NCI-H2196 treated with DMSO at 0.1 percent for 48 hours (cell line): Measurements from ENCODE around the gene CELA2B.
"Not testable (repeated sequence)": the region's sequence is repeated elsewhere in the genome, so short reads cannot be mapped to it uniquely, and the experiment has no call there.

Source experiments
- DNase-seq: peaks from one replicate; lab custom pipeline; 2025; ENCODE audit not compliant: unreplicated experiment; lab: John Stamatoyannopoulos, UW

The CELA2B gene

DNA sequence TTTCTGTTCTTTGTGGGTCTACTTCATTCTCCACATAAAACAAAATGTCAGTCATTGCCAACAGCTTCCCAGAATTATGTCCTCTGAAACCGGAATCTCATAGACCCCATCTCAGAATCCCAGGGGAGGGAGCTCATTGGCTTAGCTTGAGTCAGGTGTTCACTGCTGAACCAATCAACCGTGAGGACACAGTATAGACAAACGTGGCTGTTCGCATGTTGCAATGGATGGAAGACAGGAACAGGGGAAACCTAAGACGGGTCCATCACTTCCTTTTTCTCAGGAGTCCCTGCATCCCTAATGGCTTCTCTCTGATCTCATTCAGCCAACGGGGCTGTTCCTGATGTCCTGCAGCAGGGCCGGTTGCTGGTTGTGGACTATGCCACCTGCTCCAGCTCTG lies 10.2 kb upstream of the CELA2B start:
- no peak for DNase-seq

DNA sequence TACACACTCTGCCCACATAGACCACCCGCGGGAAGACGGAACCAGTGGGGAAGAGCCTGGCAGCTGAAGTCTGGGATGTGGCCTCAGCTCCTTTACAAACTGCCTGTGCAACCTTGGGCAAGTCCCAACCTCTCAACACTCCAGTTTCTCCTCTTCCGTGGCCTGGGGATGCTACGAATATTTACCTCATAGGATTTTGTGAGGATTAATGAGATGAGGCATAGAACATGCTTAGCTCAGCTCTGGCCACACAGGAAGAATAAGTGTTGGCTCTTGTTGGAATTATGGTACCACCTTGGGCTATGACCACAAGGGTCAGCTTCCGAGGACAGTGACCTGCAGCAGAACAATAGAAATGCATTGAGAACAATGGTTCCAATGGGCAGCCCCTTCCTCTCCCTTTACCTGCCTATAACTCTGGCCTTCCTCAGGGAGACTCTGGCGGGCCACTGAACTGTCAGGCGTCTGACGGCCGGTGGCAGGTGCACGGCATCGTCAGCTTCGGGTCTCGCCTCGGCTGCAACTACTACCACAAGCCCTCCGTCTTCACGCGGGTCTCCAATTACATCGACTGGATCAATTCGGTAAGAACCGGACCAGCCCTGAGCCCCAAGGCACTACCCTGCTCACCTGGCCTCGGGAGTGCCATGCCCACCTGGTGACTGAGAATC lies 8.8 kb upstream of the CELA2B start:
- not testable (repeated sequence) for DNase-seq

DNA sequence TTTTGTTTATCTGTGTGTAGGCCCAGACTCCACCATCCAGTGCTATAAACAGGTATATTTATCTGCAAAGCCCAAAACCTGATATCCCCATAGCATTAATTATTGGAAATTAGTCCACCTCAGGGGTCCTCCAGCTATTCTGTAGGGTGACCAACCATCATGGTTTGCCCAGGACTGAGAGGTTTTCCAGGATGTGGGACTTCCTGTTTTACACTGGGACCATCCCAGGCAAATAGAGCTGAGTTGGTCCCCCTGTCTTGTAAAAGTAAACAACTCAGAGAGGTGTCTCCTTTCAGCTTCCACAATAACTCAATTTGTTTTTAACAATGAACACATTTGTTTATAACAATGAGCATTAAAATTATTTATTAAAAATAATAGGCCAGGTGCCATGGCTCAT lies 7.8 kb upstream of the CELA2B start:
- DNase-seq: no peak

DNA sequence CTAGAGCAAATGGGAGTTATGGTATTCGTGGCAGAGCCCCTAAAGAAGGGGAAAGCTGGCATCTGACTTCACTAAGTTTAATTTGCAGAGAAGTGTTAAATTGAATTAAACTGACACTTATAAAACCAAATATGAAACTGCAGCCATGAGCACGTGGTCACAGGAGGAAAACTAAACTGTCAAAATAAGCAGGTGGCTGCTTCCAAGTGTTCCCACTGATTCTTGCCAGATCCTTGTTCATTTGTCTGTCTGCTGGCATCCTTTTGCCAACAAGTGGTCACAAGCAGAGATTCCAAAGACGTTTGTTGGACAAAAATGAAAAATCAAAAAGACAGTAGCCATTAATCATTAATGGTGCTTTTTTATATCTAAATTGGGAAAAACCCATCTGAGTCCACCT lies 6.5 kb upstream of the CELA2B start:
- DNase-seq: no peak

DNA sequence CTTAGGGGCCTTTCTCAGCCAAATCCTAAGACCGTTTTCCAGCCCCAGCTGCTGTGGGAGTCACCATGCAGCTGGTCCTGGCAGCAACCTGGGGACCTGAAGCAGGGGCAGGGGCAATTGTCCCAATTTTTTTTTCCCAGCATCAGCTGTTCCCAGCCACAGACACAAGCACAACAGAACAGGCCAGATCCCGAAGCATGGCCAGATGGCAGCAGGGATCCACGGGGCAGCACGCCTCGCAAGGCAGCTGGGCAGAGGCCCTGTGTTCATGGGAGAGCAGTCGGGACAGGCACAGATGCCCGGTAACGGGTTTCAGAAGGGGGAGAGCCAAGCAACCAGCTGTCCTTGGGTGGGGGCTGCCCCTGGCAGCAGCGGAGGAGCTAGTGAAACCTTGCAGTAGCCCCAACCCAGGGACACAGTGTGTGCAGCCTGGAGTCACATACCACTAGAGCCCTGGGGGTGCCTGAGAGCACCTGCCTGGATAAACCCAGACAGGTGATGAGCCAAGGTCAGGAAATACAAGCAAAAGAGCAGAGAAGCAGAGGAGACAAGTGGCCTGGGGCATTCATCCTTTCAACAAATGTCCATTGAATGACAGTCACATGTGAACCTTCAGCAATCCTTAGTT lies 6.0 kb upstream of the CELA2B start:
- DNase-seq: not testable (repeated sequence)

DNA sequence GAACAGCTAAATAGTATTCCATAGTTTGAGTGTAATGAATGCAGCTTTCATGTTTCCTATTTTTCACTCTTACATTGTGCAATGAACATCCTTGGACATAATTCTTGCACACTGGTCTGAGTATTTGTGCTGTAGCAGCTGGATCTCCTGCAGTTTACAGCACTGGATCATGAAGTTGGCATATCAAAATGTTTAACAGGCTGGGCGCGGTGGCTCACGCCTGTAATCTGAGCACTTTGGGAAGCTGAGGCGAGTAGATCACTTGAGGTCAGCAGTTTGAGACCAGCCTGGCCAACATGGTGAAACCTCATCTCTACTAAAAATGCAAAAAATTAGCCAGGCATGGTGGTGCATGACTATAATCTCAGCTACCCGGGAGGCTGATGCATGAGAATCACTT lies 4.8 kb upstream of the CELA2B start:
- DNase-seq: not testable (repeated sequence)

DNA sequence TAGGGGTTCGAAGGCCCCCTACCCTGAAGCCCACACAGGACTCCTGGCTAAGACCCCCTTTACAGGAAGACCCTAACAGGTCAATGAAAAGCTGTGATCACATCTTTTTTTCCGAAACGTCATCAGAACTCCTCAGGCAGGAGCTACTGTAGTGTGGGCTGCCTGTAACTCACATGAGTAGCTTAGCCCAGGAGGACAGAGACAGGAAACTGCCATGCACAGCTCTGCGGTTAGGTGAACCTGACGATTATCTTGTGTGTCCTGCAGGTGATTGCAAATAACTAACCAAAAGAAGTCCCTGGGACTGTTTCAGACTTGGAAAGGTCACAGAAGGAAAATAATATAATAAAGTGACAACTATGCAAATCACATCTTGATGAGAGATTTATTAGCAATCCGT lies 4.2 kb upstream of the CELA2B start:
- not testable (repeated sequence) for DNase-seq

DNA sequence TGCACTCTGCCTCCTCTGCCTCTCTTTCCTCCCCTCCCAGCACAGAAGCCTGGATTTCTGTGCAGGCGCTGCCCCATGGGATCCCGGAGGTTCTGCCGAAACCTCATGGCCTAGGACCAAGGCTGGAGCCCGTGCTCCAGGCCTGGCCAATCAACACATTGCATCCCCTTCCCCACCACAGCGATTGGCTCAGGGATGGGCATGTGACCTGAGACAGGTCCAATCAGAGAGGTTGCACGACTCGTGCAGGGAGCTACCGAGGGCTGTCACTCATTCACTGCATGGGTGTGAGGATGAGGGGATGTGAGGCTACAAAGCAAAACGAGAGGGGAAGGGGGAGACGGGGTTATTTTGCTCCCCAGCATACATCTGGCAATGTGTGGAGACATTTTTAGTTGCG lies 3.3 kb upstream of the CELA2B start:
- DNase-seq: no peak

DNA sequence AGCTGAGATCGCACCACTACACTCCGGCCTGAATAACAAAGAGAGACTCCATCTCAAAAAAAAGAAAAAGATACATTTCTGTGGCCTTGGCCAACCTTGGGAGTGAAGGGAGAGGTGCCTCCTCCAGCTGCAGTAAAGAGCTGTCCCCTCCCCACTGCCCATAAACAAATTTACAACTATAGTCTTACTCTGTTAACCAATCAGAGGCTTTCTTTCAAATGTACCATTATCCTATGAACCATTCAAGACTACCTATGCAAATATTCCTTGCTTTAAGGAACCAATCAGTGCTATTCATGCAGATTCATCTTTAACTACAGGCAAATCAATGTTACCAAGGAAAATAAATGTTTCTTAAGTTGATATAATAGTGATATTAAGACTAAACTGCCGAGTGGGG lies 1.0 kb downstream of the CELA2B start:
- no peak for DNase-seq

DNA sequence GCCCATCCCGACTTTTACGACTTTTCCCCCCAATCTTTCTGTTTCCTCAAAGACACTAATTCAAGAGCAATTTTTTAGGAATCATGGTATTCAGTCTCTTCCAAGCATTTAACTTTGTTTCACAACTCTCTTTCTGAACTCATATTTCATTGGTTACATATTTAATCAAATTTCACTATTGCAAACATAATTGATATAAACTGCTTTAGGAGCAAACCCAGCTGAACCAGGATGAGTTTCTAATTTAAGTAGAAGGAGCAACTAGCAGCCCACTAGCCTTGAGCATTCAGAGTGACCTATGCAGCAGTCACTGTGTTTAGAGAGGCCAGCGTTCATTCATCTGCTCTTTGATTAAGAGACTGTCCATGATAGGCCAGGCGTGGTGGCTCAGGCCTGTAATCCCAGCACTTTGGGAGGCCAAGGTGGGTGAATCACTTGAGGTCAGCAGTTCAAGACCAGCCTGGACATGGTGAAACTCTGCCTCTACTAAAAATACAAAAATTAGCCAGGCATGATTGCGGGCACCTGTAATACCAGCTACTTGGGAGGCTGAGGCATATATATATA lies 1.8 kb downstream of the CELA2B start:
- no peak for DNase-seq

DNA sequence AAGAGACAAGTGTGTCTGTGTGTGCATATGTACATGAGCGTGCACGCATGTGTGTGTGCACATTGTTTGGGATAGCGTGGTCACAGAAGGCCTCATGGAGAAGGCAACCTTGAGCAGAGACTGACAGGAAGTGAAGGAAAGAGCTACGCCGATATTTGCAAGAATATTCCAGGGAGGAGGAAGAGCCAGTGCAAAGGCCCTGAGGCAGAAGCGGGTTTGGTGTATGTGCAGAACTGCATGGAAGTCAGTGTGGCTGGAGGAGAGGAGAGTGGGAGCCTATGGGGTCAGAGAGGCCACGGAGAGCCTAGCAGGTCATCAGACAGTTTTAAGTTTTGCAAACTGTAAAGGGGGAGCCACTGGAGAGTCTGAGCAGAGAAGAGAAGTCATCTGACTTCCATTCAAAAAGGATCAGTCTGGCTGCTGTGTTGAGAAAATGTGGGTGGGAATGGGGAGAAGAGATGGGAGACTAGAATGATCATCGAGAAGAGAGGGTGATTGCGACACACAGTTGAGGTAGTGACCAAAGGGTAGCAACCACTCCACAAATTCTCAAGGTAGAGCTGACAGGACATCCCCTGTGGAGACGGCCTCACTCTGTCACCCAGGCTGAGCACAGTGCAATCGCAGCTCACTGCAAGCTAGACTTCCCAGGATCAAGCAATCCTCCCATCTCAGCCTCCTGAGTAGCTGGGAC lies 3.9 kb downstream of the CELA2B start:
- no peak for DNase-seq

DNA sequence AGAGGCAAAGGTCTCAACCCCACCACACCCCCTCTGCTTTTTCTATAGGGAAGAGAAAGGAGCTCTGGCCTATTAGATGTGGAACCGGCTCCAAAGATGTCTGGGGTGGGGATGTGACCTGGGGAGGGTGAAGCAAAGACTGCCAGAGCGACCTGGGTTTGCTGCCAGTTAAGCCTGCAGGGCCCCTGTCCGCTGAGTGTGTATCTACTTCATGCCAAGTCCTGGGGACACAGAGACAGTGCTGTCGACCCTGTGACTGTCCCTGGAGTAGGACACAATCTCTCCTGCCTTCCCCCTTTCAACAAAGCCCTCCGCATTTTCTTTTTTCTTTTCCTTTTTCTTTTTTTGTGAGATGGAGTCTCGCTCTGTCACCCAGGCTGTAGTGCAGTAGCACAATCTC lies 6.6 kb downstream of the CELA2B start:
- not testable (repeated sequence) for DNase-seq

DNA sequence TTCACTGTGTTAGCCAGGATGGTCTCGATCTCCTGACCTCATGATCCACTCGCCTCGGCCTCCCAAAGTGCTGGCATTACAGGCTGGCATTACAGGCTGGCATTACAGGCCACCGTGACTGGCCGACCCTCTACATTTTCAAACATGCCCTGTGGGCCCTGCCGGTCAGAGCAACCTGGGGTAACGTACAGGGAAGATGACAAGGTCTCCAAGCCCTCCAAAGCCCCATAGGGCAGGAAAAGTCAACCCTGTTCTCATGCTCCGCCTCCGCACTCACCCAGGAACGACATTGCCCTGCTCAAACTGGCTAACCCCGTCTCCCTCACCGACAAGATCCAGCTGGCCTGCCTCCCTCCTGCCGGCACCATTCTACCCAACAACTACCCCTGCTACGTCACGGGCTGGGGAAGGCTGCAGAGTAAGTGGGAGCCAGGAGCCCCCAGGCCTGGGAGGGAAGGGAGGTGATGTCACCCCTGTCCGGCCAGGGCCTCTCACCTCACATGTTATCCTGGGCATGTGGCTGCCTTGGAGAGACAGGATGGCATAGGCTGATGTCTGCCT lies 7.2 kb downstream of the CELA2B start:
- not testable (repeated sequence) for DNase-seq

DNA sequence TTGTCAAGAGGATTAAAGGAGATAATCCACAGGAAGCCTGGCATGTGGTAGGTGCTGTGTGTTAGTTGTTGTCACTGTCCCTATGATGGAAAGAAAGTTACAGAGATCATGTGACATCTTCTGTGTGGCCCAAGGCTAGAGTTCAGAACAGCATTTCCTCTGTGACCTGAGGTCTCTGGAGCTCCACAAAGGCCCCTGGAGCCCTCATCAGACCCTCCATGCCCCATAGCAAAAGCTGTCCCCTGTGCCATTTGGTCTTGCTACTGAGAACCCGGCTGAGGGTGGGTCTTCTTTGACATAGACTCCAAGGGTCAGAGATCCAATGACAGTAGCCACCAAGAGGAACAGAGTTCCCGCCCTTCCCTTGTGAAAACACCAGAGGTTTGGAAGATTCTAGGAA lies 8.1 kb downstream of the CELA2B start:
- DNase-seq: no peak

DNA sequence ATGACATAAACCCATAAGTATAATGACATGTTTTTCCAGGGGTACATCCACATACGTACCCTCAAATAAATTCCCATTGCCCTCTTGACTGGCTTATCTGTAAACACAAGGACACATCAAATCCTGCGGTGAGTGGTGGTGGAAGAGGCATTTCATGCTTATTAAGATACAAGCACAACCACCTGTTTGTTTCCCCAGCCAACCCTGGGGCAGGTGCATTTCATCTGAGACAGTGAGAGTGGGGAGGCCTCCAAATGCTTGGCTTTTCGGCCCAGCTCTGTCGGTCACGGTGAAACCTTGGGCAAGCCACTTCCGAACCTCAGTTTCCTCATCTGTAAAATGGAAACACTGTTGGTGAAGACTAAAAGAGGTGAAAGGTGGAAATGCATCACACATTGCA lies 8.5 kb downstream of the CELA2B start:
- DNase-seq: not testable (repeated sequence)

DNA sequence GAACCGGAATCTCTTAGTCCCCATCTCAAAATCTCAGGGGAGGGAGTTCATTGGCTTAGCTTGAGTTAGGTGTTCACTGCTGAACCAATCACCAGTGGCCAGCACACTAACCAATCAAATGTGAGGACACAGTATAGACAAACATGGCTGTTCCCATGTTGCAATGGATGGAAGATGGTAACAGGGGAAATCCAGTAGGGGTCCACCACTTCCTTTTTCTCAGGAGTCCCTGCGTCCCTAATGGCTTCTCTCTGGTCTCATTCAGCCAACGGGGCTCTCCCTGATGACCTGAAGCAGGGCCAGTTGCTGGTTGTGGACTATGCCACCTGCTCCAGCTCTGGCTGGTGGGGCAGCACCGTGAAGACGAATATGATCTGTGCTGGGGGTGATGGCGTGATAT lies 9.7 kb downstream of the CELA2B start:
- no peak for DNase-seq

DNA sequence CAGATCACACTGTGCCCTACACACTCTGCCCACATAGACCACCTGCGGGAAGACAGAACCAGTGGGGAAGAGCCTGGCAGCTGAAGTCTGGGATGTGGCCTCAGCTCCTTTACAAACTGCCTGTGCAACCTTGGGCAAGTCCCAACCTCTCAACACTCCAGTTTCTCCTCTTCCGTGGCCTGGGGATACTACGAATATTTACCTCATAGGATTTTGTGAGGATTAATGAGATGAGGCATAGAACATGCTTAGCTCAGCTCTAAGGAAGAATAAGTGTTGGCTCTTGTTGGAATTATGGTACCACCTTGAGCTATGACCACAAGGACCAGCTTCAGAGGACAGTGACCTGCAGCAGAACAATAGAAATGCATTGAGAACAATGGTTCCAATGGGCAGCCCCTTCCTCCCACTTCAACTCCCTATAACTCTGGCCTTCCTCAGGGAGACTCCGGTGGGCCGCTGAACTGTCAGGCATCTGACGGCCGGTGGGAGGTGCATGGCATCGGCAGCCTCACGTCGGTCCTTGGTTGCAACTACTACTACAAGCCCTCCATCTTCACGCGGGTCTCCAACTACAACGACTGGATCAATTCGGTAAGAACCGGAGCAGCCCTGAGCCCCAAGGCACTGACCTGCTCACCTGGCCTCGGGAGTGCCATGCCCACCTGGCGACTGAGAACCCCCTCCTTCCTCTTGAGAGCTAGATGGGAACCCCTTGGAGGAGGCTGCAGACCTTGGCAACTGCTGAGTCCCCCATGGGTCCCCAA lies 11.1 kb downstream of the CELA2B start:
- DNase-seq: not testable (repeated sequence)

DNA sequence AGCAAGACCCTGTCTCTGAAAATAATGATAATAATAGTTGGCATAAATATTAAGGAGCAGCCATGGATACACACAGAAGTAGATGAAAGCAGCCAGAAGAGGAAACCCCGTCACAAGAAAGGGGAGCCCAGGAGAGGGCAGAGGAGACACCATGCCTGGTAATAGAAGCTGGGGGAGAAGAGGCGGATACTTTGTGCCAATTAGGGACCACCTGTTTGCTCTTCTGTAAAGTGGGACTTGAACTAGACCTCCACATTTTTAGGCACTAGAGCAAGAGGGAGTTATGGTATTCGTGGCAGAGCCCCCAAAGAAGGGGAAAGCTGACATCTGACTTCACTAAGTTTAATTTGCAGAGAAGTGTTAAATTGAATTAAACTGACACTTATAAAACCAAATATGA lies 12.5 kb downstream of the CELA2B start:
- no peak for DNase-seq

DNA sequence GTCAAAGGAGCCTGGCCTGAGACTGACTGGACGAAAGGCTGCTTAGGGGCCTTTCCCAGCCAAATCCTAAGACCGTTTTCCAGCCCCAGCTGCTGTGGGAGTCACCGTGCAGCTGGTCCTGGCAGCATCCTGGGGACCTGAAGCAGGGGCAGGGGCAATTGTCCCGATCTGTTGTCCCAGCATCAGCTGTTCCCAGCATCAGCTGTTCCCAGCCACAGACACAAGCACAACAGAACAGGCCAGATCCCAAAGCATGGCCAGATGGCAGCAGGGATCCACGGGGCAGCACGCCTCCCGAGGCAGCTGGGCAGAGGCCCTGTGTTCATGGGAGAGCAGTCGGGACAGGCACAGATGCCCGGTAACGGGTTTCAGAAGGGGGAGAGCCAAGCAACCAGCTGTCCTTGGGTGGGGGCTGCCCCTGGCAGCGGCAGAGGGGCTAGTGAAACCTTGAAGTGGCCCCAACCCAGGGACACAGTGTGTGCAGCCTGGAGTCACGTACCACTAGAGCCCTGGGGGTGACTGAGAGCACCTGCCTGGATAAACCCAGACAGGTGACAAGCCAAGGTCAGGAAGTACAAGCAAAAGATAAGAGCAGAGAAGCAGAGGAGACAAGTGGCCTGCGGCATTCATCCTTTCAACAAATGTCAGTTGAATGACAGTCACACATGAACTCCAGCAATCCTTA lies 13.3 kb downstream of the CELA2B start:
- DNase-seq: no peak

DNA sequence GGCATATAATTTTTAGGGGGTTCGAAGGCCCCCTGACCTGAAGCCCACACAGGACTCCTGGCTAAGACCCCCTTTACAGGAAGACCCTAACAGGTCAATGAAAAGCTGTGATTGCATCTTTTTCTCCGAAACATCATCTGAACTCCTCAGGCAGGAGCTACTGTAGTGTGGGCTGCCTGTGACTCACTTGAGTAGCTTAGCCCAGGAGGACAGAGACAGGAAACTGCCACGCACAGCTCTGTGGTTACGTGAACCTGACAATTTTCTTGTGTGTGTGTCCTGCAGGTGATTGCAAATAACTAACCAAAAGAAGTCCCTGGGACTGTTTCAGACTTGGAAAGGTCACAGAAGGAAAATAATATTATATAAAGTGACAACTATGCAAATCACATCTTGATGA lies 15.1 kb downstream of the CELA2B start:
- DNase-seq: not testable (repeated sequence)
